Ishikawa (cell line): ENCODE measurements around the gene SLC35G6.

ENCODE experiments used
- EGR1 ChIP-seq: IDR thresholded peaks from 2 replicates; pipeline ENCODE4 v1.6.1; 2012
- NFIC ChIP-seq: IDR thresholded peaks from 2 replicates; pipeline ENCODE4 v1.6.1; 2012
- RAD21 ChIP-seq: IDR thresholded peaks from 2 replicates; pipeline ENCODE4 v1.6.1; 2012; ENCODE audit warnings: low read depth
- YY1 ChIP-seq: IDR thresholded peaks from 2 replicates; pipeline ENCODE4 v1.6.1; 2012; ENCODE audit warnings: low read depth
- ZBTB7A ChIP-seq: IDR thresholded peaks from 2 replicates; pipeline ENCODE4 v1.6.1; 2012; ENCODE audit warnings: low read depth

GRCh38 chr17:7476494-7476893, 4.8 kb upstream of the SLC35G6 start:
- no peak for TF ChIP-seq ZBTB7A
- no peak for TF ChIP-seq NFIC
- TF ChIP-seq YY1: no peak
- TF ChIP-seq RAD21: no peak
- no peak for TF ChIP-seq EGR1
